Renal cortical epithelial cell (primary cell): ENCODE data around the gene UMAD1. TPM values are rescaled to one million over a fixed set of nuclear protein-coding genes. Genes with fewer than 3 reads are reported as not detected.
A peak's percentile ranks its signal among the peaks of the same experiment; 100 is the strongest.

Source experiments
- DNase-seq: peaks from one replicate; pipeline ENCODE4 v3.0.0-alpha.2; 2011; ENCODE audit warnings: low read depth
- total RNA-seq: library from RNA; depleted of rRNA; stranded (reverse); fragments of >200 nt; gene quantifications from 2 replicates; pipeline ENCODE4 v1.2.3, GENCODE V29; 2014

Gene UMAD1
- 19.3 and 24.2 TPM in 2 replicates for total RNA-seq

DNA sequence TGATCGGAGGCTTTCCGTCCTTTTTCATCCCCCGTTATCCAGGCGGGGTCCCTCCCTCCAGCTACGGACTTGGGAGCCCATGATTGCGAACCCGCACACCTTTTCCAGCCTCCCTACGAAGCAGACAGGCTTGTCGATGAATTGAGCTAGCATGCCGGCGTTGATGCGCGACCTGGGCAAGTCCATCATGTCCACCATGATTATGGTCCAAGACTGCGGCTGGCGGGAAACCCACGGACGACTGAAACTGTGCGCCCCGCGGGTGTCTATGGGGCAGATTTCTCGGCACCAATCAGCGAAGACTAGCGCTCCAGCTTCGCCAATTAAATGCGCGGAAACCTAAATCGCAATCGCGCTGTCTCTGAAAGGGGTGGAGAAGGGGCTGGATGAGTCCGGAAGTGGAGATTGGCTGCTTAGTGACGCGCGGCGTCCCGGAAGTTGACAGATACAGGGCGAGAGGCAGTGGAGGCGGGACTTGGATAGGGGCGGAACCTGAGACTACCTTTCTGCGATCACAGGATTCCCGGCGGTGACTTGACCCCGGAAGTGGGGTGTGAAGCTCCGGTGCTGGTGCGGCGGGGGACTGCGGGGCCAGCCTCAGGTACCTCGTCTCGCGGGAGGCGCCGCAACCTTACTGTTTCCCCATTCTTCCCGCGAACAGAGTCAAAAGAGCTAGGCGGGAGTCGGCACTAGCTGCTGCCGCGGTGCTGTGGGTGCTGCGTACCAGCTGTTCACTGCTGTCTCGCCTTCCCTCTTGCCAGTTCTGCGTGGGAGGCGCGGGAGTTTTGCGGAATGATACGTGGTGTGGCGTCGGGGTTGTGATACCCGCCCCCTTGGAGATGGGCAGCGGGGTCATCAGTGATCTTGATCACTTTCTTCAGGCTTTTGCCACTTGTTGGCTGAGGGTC is at the start of gene UMAD1:
Gene UMAD1, plus strand, starts transcription at position 532 of the 908 bp plus-strand sequence. CDS start 32,620 bp downstream, outside the sequence.
- peak; percentile 99 for DNase-seq

DNA sequence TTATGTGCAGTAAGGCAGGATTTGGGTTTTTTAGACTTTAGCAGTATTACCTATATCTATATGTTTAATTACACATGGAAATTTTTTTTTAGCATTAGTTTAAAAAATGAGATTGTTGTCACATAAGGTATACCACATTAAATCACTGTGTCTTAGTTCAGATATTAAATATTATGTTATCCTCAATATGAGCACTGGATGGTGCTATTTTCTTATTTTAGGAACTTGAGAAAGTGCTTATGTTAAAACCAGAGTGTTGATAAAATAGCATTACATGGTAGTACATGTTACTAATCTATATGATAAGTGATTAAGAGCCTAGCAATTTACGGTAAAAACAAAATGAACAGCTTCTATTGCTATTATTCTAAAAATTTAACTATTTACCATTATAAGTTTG is 45.1 kb upstream of the UMAD1 start:
- DNase-seq, result peak; percentile 40

DNA sequence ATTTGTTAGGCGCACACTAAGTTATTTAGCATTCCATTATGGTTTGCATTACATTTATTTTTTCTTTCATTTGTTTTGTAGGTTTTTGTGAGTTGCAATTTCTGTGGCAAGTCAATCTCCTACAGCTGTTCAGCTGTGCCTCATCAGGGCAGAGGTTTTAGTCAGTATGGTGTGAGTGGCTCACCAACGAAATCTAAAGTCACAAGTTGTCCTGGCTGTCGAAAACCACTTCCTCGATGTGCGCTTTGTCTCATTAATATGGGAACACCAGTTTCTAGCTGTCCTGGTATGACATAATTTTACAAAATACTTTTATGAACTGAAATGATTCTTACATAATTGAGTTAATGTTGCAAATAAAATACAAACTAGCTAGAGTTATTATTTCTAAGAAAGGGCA is 44.4 kb upstream of the UMAD1 start:
- no peak for DNase-seq

DNA sequence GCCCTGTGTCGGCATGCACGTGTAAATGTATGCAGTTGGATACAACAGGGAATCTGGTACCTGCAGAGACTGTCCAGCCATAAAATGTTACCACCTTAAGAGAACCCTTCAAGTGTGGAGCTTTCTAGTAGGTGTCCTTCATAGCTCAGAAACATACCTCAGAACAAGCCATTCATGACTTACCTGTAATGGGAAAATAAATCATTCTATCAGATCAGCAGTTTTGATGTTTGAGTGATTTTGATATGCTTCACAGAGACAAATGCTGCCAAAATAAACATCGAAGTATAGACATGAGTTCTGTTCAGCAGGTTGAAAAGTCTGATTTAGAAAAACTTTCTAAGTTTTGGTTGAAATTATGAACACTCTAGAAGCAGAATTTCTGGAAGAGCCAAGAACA is 33.5 kb upstream of the UMAD1 start:
- peak; percentile 14 for DNase-seq

DNA sequence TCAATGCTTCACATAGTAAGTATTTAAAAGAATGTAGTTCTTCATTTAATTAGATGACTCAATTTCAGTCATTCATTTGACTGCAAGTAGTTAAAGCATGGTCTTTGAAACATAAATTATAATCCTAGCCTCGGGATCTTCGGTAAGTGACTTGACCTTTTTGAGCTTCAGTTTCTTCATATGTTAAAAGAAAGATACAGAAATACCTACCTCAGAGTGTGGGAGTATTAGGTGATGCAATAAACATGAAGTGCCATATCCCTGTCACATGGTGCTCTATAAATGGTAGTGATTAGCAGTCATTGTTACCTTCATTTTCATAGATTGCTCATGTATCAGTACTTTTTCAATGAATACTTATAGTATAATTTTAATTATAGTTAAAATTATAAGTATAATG is 31.2 kb upstream of the UMAD1 start:
- DNase-seq, result no peak

DNA sequence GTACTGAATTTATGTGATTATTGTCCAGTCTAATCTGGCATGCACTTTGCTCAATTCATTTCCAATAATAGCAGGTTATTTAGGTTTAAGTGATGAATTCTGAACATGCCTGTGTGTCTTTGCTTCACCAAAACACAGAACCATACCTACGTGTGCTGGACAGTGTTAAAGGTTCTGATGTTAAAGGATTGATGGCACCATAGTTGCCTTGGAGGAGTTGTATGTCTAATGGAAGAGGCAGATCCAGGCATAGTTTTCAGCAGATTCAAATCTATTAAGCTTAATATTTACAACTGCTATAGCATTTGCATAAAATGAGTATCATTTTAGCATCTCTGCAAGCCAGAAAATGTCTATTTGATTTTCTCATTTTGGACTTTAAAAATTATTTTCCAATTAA is 28.0 kb upstream of the UMAD1 start:
- no peak for DNase-seq

DNA sequence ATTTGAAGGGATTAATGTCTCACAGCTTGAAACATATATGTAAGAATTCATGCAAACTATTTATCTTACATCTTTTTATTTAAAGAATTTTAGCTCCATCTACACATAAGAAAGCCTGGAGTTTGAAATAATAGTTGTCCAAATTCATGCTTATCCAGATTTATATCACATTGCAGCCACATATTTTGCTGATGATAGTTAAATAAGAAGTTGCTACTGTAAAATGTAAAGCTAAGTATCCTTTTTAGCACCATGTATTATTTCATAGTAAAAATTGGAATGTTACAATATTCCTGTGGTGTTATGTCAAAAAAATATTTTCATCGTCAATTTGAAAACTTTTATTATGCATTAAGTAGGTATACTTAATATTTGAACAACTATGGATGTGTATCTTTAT is 27.3 kb upstream of the UMAD1 start:
- DNase-seq, result no peak

DNA sequence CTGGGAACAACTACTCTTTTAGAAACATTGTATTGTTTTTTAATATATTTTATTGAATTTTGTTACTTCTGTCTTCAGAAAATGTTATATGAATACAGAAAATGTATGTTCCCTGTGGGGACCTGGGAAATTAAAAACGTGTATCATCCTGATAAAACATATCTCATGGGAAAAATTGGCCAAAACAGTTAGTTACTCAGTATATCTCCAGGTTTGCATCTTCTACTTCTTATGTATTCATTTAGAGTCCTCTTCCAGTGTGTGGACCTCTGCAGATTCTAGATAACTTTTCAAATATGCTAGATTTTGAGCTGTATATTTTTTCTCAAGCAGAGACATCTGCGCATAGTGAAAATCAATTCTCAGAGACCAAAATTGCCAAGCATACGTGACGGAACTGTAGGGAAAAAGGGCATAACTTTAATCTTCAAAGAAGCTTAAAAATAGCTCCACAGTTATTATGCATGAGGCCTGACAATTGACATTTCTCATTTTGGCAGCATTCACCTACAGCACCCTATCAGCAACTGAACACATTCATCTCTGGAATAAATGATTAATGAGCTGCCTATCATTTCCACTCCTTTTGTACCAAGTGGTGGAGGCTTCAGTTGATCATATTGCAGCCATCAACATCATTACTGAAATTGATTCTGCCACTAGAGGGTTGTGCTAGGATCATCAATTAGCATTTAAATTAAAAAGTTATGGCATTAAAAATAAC is 26.4 kb upstream of the UMAD1 start:
- DNase-seq, result no peak

DNA sequence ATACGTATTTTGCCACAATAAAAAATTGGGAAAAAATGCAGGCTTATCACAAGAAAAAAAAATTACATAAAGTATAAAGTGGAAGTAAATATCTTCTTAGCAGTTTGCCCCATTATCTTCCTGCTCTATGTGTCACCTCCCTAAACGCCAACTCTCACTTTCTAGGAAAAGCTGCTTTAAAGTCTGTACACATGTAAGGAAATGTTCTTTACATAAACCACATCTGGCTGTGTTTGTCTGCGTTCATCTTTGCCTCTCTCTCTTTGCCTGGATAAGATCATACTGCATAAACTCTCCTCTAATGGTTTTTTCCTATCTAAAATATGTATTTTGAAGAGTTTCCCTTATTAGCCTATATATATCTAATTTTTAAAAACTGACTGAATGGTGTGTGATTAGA is 23.0 kb upstream of the UMAD1 start:
- DNase-seq, result no peak

DNA sequence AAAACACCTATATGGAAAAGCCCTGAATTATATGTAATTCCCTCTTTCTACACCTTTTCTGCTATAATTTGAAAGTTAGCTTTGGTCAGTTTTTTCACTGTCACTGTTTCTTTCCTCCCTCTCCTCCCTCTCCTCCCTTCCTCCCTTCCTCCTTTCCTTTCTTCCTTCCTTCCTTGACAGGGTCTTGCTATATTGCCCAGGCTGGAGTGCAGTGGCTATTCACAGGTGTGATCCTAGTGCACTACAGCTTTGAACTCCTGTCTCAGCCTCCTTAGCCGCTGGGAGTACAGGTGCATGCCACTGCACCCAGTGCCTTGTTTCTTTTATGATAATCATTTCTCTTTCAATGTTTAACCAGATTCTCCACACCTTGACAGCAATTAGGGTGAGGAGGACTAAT is 22.1 kb upstream of the UMAD1 start:
- no peak for DNase-seq

DNA sequence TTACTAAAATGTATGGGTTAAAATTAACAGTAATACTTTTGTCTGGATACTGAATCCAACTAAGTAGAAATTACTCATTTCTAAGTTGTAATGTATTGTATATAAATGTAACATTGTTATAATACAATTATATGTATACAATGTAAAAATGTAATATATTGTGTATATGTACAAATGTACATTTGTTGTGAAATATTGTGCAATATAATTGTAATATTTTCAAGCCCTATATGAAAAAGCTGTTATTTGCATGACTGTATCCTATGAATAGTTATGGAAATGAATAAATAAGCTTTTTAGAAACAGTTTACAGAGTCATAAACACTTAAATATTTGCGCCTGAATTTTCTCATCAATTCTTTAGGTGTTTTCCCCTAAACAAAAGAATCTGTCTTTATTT is 20.3 kb upstream of the UMAD1 start:
- no peak for DNase-seq

DNA sequence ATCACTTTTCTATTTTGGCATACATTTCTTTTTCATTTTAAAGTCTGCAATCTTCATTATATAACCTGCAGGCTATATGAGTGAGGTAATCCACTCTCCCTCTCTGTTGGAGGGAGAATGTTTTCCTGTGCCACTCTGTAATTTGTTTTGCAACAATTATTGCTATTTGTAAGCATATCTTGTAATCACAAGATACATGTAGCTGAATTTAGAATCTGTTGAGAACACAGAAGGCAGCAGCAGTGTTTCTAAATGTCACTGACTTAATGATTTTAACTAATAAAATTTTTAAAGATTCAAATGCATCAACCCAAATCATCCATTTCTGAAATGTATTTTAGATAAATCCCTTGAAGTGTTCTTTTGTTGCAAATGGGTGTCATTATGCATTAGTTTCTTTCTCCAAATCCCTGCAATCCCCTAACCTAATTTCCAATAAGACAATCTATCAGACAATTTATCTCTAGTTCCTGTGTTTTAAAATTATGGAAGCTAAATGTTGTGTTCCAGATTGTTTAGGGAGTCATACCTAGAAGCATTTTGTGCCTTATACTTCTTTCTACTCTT is 19.8 kb upstream of the UMAD1 start:
- no peak for DNase-seq

DNA sequence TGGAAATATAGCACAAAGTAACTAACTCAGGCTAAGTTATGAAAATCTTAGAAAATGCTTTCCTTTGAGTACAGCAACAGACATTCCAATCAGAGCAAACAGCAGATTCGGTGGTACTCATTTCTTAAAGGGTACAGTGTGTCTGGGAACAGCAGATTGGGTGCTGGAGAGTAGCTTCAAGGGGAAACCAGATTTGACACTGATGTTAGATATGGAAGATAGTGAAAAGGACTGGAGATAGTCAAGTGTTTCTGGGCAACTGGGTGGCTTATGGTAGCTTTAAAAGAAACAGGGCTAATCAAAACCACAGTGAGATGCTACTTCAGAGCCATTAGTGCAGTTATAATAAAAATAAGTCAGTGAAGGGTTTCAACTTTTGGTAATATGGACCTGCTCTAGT is 12.1 kb upstream of the UMAD1 start:
- DNase-seq, result no peak

DNA sequence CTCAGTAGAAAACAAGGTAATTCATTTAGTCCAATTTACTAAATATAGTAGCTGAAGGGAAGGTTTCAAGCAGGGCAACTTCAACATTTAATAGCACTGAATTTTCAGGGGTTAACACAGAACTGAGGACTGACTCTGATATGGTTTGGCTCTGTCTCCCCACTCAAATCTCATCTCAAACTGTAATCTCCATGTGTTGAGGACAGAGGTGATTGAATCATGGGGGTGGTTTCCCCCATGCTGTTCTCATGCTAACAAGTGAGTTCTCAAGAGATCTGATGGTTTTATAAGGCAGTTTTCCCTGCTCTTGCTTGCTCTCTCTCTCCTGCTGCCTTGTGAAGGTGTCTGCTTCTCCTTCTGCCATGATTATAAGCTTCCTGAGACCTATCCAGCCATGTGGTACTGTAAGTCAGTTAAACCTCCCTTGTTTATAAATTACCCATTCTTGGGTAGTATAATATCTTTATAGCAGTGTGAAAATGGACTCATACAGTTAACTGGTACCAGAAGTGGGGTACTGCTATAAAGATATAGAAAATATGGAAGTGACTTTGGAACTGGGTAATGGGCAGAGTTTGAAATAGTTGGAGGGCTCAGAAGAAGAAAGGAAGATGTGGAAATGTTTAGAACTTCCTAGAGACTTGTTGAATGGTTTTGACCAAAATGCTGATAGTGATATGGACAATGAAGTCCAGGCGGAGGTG is 9.8 kb upstream of the UMAD1 start:
- no peak for DNase-seq

DNA sequence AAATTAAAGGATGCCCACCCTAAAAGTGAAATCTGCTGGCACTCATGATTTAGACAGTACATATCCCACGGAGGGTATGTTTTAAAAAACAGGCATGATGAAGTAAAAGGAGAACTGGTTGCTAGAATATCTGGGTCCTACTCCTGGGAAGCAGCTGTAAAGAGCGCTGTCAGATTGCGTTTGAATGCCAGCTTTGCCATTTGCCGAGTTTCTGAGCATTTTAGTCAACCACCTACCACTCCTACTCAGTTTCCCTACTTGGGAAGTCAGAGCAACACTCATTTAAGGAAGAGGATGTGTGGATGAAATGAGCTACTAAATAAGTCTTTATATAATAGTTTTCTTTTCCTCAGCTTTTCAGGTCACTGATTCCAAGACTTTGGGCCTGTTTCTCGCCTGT is 1.1 kb upstream of the UMAD1 start:
- no peak for DNase-seq

DNA sequence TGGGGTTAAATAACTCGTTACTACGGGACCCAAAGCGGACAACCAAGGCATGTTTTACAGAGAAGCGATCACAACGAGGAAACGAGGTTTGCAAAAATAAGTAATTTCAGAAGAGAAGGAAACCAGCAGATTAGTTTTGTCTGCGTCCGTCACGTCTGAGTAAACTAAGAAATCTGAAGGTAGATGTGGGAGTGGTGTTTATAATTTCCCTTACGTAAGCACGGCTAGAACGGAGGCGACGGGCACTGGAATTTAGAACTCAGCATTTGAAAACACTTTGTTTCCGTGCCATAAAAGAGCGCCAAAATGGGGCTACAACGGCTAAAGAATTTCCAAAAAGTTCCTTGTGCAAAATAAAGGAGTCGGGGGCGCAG is 718 bp upstream of the UMAD1 start:
- DNase-seq, result peak; percentile 43

DNA sequence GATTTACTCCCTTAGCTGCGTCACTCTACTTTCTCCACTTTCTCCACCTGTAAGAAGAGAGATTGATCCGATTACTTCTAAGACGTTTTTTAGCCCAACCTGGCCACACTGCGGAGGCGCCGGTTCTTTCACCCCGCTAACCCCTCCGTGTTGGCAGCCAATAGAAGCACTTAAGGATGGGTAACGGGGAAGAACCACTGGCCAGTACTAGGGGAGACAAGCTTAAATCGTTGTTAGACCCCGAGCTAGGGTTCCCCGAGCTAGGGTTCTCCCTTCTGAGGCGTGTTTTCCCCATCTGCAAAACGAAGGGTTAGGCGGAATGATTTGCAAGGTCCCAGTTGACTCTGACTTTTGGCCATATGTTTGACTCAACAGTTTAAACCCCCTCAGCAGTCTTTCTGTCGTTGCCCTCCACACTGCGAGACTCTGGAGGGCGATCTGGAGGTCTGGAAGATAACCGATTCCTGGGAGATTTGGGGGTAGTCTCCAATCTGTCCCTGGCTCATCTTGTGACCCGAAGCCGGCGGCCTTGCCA is 644 bp downstream of the UMAD1 start:
- DNase-seq, result no peak

DNA sequence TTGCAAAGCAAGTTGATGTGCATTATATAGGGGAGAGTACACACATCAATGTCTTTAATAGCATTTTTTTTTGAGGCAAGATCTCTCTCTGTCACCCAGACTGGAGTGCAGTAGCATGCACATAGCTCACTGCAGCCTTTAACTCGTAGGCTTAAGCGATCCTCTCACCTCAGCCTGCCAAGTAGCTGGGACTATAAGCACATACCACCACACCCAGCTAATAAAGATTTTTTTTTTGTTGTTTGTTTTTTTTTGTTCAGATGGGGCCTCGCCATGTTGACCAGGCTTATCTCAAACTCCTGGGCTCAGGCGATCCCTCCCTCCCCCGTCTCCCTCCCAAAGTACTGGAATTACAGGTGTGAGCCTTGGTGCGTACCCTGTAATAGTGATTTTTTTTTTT is 1.5 kb downstream of the UMAD1 start:
- no peak for DNase-seq

DNA sequence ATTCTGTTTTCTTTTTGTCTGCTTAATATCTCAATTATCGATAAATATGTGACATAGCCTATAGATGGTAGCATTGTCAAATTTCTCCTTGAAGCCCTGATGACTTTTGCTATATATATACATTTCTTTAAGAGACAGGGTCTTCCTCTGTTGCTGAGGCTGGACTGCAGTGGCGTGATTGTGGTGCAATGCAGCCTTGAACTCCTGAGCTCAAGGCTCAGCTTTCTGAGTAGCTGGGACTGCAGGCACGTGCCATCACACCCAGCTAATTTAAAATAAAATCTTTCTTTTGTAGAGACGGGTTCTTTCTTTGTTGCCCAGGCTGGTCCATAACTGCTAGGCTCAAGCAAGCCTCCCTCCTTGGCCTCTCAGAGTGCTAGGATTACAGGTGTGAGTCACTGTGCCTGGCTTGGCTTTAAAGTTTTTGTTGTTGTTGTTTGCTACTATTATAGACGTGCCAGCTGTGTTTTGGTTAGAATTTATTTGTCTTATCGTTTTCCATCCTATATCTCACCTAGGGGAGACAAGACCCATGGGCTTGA is 7.0 kb downstream of the UMAD1 start:
- DNase-seq, result no peak

DNA sequence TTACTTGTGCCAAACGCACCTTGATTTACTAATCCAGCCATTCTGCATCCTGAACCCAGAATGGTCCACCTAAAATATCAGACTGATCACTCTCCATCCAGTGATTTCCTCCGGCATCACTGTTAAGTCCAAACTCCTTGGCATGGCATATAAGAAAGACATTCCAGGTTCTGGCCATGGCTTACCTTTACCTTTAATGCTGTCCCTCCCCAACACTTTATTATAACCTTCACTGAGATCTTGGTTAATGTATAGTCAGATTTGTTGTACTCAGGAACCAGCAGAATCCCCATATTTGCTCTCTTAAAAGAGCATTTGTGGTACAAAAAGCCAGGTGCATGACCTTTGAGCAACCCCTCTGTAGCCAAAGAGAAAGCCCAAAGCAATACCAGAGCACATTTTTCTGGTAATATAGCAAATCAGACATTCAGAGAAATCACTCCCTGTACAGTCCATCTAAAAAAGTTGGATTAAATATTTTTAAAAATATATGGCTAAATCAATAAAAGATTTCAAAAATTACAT is 10.2 kb downstream of the UMAD1 start:
- no peak for DNase-seq

DNA sequence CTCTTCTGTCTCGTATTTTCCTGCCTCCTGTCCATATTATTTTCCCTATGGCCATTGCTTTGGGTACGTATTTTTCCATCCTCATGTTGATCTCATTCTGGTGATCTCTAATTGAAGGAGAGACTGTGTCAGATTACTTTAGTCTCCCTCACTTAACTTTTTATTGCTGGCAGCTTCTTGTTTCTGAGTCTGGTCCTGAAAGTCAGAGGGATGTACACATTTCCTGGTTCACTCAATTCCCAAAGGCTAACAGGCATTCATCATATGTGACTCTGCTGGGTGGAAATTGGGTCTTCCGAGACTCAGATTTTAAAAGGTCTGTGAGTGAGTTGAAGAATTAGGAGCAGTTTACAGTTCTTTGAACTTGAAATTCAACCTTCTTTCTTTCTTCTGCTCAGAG is 10.9 kb downstream of the UMAD1 start:
- DNase-seq, result no peak
